Myocyte (in vitro differentiated cells): ENCODE results near the gene MLPH. TPM values are rescaled to one million over a fixed set of nuclear protein-coding genes. Genes with fewer than 3 reads are reported as not detected.

Experiments used
- DNase-seq: peaks from one replicate; pipeline ENCODE4 v3.0.0-alpha.2; 2012; ENCODE audit warnings: low read depth
- total RNA-seq: library from RNA; depleted of rRNA; stranded (reverse); fragments of >200 nt; gene quantifications from 2 replicates; pipeline ENCODE4 v1.2.3, GENCODE V29; 2014

Gene MLPH
- total RNA-seq, 1 donor from 2014 or later, result 51.0 TPM

DNA sequence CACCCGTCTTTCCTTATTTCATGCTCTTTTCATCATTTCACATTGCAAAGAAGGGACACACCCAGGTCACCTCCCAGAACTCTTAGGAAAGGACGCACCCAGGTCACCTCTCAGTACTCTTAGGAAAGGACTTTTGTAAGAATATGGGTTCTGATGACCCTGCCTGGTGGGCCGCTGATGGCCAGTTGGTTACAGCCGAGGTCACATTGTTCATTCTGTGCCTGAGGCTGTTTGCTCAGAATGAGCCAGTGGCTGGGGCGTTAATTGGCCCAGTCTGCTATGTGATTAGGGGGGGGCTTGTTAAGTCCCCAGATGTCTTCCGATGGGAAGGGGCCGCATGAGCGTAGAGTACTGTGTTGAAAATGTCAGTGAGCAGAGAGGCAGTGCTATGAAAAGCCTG lies 9.4 kb downstream of the MLPH start:
- DNase-seq, result no peak

DNA sequence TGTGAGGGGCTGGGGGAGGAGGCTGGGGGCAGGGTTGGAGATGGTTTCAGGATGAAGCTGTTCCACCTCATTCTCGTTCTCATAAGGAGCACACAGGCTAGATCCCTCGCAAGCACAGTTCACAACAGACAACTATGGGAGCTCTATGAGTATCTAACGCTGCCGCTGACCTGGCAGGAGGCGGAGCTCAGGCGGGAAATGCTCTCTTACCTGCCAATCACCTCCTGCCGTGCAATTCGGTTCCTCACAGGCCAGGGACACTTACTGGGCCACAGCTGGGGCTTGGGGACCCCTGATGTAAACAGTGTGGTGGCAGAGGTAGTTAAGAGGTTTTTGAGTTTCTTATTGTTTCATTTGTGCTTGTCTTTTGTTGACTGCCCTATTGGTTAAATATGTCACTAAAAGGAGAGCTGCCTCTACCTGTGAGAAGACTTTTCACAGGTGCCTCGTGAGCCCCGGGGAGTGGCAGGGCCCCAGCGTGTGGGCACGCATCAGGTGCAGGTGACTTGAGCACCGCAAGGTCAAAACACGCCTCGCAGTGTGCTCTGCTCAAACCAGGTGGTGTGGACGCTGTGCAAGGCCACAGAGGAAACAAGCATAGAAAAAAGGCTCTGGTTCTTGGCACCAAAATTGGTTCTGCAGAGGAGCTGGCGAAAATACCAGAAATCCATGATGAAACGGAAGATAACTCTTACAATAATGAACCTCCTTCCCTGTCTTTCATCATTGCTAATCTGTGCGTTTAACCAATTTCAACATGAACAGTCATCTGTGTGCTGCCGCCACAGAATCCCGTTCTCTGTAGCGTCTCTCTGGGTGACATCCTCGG lies 10.2 kb downstream of the MLPH start:
- DNase-seq, result no peak

DNA sequence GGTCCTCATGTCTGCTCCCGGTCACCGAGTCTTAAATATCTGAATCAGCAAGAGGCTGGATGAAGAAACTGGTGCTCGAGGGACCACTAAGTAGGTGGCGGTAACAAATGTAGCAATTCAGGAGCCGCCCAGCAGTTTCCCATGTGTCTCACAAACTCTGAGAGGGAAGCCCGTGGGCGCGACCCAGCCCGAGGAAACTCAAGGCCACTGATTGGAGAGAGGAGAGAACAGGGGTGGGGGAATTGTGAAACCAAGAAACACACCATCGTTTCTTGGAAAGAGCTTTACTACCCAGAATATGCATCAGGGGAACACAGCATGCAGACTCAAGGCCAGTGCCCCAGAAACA lies 10.8 kb downstream of the MLPH start:
- DNase-seq, result no peak

DNA sequence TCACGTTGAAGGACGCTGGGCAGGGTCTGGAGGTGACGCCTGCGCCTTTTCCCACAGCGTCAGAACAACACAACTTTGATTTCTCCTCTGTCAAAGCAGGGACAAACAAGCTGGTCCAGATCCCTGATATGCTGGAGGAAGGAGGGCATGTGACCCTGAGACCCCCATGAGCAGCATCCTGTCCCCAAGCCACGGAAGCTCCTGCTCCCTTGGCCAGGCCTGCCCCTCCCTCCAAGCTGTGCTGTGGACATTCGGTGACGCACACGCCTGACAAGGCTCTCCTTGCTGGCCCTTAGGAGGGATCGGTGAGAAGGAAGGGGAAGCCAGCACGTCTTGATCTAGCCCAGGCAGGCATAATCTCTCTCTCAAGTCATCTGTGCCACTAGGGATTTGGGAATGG lies 11.3 kb downstream of the MLPH start:
- no peak for DNase-seq

DNA sequence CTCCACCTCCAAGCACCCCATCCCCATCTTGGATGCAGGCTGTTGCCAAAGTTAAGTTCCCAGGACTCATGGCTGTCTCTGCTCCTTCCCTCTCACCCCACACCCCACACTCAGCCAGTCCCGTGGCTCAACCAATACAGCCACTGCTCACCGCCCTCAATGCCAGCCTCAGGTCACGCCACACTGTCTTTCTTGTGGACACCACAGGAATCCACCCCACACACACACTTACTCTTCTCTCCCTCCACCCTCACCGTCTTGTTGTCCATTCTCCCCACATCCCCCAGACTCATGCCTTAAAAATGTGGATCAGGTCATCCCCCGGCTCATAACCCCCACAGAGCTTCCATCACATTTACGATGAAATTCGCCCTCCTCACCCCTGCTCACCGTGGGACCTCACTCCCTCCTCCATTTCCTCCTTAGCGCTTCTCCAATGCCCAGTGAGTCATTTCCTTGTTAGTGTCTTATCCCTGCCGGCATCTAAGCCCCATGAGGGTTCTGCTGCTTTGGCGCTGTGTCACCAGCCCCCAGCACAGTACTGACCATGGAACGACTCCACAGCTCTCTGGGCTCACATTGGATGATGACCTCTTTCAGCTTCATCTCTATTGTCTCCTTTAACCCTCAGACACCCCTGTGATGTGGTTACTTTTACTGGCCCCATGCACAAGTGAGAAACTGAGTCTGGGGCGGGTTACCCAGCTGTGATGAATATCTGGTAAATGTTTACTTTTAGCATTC lies 13.8 kb downstream of the MLPH start:
- peak; percentile 82 for DNase-seq

DNA sequence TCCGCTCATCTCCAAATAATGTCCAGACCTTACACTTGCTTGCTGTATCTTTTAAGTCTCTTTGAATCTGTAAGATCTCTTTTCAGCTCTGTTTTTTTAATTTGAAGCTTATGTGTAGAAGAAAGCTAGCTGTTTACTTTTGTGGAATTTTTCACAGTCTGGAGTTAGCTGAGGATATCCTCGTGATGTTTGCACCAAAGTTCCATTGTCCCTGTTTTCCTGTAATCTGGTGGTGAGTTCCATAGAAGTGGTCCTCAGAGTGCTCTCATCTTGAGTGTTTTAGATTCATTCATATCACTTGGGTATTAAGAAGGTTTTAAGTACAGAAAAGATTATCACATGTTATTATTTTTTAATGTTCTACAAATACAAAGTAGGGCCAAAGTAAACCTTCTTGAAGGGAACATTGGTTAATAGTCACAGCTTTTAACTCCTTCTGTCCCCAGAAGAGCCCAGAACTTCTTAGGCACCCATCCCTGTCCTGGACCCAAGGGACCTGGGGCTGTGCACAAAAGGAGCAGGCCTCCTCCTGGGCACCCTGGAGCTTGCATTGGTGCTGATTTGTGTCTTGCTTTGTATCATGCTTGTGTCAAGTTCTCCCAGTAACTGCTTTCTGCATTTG lies 15.0 kb downstream of the MLPH start:
- no peak for DNase-seq

DNA sequence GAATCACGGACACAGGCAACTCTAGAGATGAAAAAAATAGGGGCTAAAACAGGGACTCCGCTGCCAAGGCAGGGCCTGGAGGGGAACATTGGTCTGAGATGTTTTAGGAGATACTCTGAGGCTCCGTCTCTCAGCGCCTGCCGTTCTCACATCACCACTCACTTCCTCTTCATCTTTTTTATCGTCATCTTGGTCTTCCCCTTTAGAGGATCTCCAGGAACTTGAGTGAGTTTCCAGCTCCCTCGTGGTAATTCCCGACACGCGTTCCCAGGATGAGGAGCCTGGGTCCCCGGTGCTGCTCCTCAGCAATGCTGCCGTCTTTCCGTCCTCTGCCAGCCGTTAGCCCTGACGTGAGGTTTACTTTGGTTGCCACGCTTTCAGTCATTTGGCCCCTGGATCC lies 16.1 kb downstream of the MLPH start:
- no peak for DNase-seq

DNA sequence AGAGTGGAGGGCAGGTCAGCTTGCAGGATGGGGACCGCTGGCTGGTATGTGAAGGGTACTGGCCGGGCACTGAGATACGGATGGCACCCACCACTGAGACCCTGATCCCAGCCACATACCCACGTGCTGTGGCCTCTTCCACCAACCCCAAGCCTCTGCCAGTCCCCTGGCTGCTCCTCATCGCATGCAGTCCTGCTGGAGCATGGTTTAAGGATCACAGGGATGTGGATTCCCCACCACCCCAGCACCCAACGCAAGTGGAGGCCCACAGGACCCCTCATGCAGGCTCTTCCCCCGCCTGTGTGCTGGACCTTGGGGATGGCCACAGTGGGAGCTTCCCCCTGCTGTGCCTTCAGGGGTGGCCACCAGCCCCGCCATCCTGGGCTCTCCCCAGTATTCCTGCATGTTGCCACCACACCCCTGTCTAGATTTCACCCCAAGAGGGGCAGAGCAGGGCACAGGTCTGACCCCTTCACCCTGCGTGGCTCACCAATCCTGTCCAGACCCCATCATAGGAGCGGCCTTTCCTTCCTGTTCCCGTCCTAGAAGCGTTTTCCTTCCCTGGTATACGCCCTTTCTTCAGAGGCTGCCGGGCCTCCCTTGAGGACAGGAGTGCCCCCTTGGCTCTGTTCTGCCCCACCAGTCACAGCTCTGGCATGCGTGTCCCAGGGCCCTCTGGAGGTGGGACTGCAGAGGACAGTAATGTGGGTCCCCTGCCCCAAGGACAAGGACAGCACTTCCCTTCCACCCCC lies 18.3 kb downstream of the MLPH start:
- no peak for DNase-seq

DNA sequence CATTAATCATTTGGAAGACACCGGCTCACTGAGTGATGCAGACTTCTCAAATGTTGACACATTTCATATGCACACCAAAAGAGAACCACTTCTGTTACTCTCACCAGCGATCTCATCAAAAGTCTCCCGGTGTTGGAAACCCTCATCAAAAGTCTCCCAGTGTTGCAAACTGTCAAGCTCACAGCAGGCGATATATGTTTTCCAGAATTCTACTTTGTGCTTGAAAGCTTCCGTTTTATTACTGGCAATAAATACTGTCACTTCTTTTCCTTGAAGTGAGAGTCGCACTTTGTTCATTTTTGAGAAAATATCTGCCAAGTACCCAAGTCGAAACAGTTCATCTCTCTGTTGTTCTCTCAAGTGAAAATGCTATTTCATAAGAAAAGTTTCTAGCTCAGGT lies 20.5 kb downstream of the MLPH start:
- no peak for DNase-seq

DNA sequence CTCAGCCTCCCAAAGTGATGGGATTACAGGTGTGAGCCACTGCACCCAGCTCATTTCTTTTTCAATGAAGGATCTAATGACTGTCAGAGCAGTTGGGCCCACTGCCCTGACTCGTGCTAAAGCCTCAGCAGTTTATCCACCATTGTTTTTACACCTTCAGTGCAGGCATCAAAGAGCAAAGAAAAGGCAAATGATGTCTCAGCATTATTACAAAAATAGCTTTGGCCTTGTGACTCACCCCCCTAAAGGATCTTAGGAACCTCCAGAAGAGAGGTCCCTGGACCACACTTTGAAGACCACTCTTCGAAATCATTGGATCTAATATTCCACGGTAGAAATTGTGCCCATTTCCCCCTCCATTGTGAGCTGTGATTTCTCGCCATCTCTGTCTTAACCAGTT lies 21.3 kb downstream of the MLPH start:
- no peak for DNase-seq

DNA sequence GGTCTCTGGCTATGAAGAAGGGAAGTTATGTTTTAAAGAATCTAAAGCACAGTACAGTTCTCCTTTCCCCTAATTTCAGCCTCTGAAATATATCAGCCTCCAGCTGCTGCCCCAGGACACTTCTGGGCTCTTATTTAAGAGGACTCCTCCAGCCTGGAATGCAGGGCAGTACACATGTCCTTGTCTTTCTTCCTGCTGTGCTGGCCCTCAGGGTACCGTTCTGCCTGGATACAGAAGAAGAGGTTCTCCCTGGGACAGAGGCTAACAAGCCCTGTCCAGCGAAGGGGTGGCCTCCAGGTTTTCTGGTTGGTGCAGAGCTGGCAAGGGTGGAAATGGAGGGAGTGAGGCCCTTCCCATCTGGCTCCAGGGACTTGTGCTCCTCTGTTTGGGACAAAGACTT lies 22.1 kb downstream of the MLPH start:
- no peak for DNase-seq

DNA sequence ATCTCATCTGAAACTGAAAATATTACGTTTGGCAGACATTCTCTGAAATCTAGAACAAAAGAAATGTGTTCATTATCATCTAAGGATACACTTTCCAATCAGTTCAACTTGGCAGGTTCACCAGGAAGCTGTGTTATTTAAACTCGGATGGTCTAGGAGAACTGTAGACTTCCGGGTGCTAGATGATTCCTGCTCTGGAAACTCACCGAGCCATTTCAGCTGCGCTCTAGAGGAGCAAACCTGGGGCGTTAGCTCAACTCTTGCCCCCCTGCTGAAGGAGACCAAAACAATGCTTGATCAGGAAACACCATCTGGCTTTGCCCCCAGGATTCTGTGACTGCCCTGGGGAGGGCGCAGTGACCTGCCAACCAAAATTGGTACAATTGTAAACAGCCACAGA lies 22.9 kb downstream of the MLPH start:
- no peak for DNase-seq

DNA sequence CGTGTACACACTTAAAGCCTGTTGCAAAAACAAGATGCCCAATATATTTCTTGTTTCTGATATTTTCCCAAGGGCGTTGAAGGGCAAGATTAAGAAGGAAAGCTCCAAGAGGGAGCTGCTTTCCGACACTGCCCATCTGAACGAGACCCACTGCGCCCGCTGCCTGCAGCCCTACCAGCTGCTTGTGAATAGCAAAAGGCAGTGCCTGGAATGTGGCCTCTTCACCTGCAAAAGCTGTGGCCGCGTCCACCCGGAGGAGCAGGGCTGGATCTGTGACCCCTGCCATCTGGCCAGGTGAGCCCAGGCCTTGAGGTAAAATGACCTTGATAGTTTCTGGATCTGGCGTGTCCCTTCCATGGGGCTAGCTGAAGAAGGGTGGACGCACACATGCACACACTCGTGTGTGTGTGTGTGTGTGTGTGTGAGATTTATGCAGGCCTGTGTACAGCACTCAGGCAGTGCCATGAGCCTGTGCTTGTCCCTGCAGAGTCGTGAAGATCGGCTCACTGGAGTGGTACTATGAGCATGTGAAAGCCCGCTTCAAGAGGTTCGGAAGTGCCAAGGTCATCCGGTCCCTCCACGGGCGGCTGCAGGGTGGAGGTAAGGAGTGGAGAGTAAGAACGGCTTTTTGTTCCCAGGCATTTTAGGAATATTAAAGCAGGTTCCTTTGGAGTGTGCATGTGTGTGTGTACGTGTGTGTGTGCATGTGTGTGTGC lies 23.6 kb downstream of the MLPH start:
- DNase-seq, result no peak

DNA sequence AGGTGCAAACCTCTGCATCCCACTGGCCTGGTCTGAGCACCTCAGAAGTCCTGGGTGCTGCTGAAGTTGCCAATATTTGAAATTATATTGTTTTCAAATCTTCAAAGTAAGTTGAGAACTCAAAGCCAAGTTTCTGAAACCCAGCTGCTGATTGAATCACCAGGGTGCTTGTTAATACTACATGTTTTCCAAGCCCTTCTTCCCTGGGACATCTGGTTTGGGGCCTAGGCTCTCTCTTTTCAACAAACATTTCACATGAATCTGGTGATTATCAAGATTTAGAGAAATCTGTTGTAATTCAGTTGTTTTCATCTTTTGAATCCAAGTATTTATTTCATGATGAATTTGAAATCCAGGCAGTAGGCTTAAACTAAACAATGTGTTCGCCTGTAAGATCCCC lies 24.4 kb downstream of the MLPH start:
- DNase-seq, result no peak

DNA sequence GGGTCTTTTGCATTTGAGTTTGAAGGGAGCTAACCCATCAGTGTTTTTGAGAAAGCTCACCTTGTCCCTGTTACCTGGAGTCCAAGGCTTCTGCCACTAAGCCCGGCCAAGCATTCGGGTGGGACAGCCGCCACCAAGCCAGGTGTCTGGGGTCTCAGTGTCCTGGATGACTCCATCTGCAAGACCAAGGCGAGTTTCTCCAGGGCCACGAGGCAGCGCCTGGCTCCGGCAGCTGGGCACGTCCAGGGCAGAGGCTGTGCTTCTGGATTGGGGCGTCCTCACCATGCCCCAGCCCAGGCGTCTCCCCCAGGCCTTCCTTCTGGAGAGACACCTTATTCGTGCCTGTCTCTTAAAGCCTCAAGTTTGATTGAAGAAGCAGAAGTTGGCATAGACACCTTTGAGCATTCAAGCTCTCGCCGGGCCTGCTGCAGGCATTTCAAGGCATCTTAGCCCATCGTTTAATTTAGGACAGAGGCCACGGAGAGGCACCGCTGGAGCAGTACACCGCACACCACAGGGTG lies 24.9 kb downstream of the MLPH start:
- no peak for DNase-seq

DNA sequence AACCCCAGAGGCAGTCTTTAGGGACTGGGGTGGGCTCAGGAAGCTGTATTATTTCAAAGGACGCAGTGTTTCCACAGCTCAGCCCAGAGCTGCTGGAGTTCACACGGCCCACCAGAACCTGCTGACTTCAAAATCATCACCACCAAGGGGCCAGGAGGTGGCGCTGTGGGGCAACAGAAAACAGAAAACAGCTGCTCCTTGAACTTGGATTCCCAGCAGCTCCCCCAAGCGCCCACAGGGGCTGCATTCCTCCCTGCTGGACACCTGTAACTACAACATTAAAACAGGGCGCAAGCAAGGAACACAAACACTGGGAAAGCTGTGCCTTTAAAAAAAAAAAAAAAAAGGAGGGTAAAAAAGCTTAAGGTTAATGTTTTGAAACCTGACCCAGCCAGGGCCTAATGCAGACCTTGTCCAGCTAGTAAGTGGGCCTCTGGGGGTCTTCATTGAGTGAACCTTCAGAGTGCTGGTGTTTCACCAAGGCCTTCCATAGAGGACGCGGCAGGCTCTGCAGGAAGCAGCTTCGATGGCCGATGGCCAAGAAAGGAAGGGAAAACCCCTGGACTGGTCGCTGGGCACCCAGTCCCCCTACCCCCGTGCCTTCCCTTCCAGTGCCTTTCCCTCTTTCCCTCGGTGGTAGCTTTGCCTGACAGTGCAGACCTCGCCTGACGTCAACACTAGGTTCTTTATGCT lies 25.9 kb downstream of the MLPH start:
- peak; percentile 91 for DNase-seq

DNA sequence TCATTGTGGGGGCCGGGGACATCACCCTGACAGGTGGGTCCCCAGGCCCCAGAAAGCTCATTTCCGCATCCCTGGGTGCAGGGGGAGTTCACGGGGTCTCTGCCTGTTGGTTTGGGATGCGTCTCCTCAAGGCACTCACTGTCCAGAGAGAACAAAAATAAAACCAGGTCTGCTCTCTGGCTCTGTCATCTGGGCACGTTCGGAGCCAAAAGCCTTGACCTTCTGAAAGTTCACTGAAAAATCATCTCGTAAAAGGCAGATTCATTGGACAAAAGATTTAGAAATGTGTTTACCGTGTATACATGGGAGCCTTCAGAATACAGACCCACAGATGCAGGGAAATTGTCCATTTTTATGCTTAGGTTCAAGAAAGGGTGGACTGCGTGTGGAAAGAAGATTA lies 26.6 kb downstream of the MLPH start:
- no peak for DNase-seq

DNA sequence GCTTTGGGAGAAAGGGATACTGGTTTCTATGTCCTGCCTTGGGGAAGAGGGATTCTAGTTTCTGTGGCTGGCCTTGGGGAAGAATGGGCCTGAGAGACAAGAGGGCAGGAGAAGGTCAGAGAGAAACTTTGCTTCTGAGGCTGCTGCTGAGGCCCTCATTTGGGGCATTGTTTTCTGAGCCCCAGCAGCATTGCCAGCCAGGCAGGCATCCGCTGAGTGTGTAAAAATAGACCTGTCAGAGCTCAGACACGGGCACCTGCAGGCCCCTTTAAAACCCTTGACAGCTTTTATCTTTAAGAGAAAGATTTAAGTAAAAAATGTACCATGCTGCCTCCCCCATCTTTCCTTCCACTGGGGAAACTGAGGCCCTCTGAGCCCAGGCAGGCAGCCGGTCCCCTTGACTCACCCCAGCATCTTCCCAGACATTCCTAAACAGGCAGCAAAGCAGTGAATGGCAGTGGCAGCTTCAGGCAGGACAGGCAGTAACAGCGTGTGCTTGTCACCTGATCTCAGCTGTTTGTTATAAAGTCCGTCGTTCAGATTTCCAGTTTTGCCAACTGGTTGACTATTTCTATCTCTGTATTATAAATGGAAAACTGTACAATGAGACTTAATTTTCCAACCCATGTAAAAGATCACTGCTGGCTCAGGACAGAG lies 27.6 kb downstream of the MLPH start:
- DNase-seq, result peak; percentile 28

DNA sequence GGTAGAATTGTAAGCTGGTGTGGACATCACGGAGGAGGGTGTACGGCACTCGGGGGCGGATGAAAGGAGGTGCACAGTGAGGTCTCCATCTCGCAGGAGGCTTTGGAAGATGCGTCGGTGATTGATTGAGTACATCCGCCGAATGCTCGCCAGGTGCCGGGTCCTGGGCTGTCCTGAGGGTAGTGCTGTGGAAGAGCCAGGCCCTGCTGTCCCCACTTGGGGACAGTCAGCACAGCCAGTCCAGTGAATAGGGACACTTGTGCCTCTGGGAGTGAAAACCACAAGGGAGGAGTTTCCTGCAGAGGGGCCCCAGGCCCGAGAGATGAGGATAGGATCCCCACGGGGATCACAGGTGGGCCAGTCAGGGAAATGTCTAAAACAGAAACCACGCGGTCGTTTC lies 28.1 kb downstream of the MLPH start:
- no peak for DNase-seq
